ENCODE data around the gene GIT2.

GIT2 gene

DNA sequence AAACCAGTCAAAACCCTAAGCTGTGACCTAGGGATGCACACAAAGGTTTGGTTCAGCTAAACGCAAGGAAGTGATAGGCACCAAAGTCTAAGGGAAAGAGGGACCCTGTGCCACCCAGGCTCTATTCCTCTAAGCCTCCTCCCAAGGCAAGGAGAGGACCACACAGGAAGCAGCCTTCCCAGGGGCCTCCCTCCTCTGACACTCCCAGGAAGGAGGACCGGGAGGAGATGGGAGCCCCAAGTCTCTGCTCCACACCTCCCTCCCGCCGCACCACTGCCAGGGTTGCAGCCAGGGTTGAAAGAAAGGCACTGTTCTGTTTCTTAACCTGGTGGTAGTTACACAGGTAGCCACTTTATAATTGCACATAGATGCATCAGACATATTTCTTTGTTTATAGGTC, 74.2 kb downstream of the GIT2 start:
- Histone ChIP-seq H3K4me1 (ENCODE audit: control insufficient read depth in 1 of 2, insufficient read depth in 1 of 2, low read depth in 1 of 2, low read length in 1 of 2) (no peaks in the 10 kb centered on the region), H3K27me3 (no peaks in the 10 kb centered on the region), H3K36me3 (peaks cover 98% of the 10 kb centered on the region), H3K9me3 (no peaks in the 10 kb centered on the region), H3K4me3 (ENCODE audit: low read depth in 1 of 2, low read length in 1 of 2) (no peak overlapping the region), H3K27ac (no peak overlapping the region)
- TF ChIP-seq, protein P1, sequence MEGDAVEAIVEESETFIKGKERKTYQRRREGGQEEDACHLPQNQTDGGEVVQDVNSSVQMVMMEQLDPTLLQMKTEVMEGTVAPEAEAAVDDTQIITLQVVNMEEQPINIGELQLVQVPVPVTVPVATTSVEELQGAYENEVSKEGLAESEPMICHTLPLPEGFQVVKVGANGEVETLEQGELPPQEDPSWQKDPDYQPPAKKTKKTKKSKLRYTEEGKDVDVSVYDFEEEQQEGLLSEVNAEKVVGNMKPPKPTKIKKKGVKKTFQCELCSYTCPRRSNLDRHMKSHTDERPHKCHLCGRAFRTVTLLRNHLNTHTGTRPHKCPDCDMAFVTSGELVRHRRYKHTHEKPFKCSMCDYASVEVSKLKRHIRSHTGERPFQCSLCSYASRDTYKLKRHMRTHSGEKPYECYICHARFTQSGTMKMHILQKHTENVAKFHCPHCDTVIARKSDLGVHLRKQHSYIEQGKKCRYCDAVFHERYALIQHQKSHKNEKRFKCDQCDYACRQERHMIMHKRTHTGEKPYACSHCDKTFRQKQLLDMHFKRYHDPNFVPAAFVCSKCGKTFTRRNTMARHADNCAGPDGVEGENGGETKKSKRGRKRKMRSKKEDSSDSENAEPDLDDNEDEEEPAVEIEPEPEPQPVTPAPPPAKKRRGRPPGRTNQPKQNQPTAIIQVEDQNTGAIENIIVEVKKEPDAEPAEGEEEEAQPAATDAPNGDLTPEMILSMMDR (IDR thresholded peaks at IDR 0.05), result no peak

DNA sequence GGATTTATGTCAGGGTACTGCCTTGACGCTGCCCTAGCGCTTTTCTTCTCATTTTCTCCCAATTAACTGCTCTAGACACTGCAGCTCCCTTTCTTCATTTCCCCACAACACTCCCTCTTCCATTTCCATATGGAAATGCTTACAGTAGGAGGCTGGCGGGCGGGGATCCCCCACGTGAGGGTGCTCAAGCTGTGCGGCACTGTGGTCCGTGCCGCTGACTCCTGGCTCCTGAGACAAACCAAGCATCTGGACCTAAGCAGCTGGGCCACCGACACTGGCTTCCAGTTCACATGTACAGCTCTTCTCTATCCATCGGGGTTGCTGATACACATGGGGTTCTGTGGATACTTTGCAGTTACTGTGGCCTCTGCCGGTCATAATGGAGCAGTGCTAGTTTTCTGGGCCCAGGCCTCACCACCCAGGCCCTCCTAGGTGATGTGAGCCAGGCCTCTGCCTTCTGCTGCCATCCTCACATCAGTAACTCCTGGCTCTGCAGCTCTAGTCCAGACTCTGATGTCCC, 75.8 kb downstream of the GIT2 start:
- Histone ChIP-seq H3K9me3 (no peaks in the 10 kb centered on the region), H3K4me1 (ENCODE audit: control insufficient read depth in 1 of 2, insufficient read depth in 1 of 2, low read depth in 1 of 2, low read length in 1 of 2) (no peaks in the 10 kb centered on the region), H3K36me3 (peaks cover 98% of the 10 kb centered on the region), H3K27me3 (no peaks in the 10 kb centered on the region), H3K27ac (no peak overlapping the region), H3K4me3 (ENCODE audit: low read depth in 1 of 2, low read length in 1 of 2) (no peak overlapping the region)
- TF ChIP-seq, protein P1 (IDR thresholded peaks at IDR 0.05), result no peak

DNA sequence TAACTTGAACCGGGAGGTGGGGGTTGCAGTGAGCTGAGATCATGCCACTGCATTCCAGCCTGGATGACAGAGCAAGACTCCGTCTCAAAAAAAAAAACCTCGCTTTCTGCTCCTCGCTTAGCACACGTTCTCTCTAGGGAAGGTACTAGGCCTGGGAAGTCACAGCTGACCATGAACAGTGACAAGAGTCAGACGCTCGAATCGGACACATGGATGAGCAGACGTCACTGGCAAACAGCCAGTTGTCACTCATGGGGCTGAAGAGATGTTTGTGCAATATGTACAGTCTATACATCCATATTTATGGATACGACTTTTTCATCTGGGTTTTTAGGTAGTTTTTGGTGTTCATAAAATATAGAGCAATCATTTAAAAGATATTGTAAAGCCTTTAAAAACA, 76.7 kb downstream of the GIT2 start:
- Histone ChIP-seq H3K36me3 (peaks cover 100% of the 10 kb centered on the region), H3K27ac (no peak overlapping the region), H3K4me3 (ENCODE audit: low read depth in 1 of 2, low read length in 1 of 2) (no peak overlapping the region), H3K27me3 (no peaks in the 10 kb centered on the region), H3K9me3 (no peaks in the 10 kb centered on the region), H3K4me1 (ENCODE audit: control insufficient read depth in 1 of 2, insufficient read depth in 1 of 2, low read depth in 1 of 2, low read length in 1 of 2) (no peaks in the 10 kb centered on the region)
- TF ChIP-seq, protein P1 (IDR thresholded peaks at IDR 0.05), result no peak

DNA sequence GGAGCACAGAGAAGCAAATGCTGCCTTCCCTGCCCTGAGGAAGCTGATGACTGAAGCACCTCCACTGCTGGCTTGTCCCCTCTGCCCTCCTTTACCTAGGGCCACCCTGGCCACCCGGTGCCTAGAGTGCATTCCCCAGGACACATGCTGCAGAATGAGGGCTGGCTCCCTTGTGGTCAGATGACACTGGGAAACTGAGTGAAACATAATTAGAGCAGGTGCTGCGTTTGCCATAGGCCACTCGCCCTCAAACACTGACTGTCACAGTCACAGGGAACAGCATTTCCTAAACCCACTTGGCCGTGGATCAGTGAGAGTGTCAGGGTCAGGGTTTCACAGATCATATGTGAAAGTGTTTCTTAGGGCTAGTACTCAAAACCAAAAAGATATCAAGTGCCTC, 80.1 kb downstream of the GIT2 start:
- TF ChIP-seq, protein P1 (IDR thresholded peaks at IDR 0.05), result no peak
- Histone ChIP-seq H3K4me3 (ENCODE audit: low read depth in 1 of 2, low read length in 1 of 2) (no peak overlapping the region), H3K36me3 (peaks cover 98% of the 10 kb centered on the region), H3K4me1 (ENCODE audit: control insufficient read depth in 1 of 2, insufficient read depth in 1 of 2, low read depth in 1 of 2, low read length in 1 of 2) (no peaks in the 10 kb centered on the region), H3K27ac (no peak overlapping the region), H3K9me3 (no peaks in the 10 kb centered on the region), H3K27me3 (no peaks in the 10 kb centered on the region)

DNA sequence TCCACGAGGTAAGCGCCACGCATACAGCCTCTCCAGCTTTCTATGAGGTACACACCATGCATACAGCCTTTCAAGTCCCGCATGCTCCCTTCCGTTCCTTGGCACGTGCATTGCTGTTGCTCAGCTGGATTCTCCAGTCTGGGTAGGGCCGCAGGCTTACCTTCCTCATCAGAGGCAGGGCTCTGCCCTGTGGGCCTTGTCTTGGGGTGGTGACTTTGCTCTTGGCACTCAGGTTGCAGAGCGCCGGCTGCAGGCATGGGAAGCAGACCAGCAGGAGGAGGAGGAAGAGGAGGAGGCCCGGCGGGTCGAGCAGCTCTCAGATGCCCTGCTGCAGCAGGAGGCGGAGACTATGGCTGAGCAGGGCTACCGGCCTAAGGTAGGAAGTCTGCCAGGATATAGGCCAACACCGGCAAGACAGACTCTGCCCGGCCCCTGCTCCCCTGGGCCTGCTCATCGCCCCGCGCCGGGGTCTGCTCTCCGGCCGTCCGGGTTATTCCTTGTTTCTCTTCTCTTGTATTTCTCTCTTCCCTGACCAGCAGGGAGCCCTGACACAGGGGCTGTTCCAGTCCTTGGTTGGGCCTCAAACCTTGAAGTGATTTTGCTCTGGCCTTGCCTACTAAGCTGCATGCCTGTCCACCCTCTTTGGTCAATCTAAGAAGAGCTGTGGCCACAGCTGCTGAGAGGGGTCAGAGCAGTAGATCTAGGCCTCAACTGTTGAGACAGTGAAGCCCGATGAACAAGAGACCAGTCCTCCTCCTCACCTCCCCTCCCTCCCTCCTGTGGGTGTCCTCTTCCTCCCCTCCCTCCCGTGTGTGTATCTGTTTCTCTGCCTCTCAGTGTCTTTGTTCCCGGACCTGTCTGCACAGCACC, 80.8 kb downstream of the GIT2 start:
- H3K27me3 ChIP-seq, result no peaks in the 10 kb centered on the region
- H3K4me3 ChIP-seq (ENCODE audit: low read depth in 1 of 2, low read length in 1 of 2), result no peak overlapping the region
- no peaks in the 10 kb centered on the region for H3K4me1 ChIP-seq (ENCODE audit: control insufficient read depth in 1 of 2, insufficient read depth in 1 of 2, low read depth in 1 of 2, low read length in 1 of 2)
- H3K27ac ChIP-seq, result no peak overlapping the region
- peaks cover 98% of the 10 kb centered on the region for H3K36me3 ChIP-seq
- no peaks in the 10 kb centered on the region for H3K9me3 ChIP-seq
- TF ChIP-seq, protein P1 (IDR thresholded peaks at IDR 0.05), result no peak

All from neutrophil (primary cell).